NB4 (cell line): Measurements from ENCODE around the gene ATXN7.
A peak's percentile ranks its signal among the peaks of the same experiment; 100 is the strongest.

ENCODE experiments used
- DNase-seq: peaks from one replicate; pipeline ENCODE4 v3.0.0; 2010; ENCODE audit warnings: low read depth
- H3K4me3 ChIP-seq: one replicate; pipeline ENCODE4 v1.5.1; 2011; ENCODE audit warnings: mild to moderate bottlenecking, low read depth, low read length, moderate library complexity
- MYC ChIP-seq: IDR thresholded peaks from 2 replicates; pipeline ENCODE4 v1.6.1; 2011; ENCODE audit warnings: low read depth, low read length
- POLR2A ChIP-seq: IDR thresholded peaks from 2 replicates; pipeline ENCODE4 v1.6.1; 2011; ENCODE audit warnings: mild to moderate bottlenecking; ENCODE audit not compliant: insufficient read length; ENCODE audit errors: extremely low read depth
- TF ChIP-seq, protein P1 (sequence below): IDR thresholded peaks from 2 replicates; pipeline ENCODE4 v1.6.1; 2011; ENCODE audit warnings: low read depth, low read length
- TF ChIP-seq, protein P2 (sequence below): IDR thresholded peaks from one replicate; pipeline ENCODE4 v1.5.1; 2012; ENCODE audit warnings: low read depth, low read length

Gene ATXN7

DNA sequence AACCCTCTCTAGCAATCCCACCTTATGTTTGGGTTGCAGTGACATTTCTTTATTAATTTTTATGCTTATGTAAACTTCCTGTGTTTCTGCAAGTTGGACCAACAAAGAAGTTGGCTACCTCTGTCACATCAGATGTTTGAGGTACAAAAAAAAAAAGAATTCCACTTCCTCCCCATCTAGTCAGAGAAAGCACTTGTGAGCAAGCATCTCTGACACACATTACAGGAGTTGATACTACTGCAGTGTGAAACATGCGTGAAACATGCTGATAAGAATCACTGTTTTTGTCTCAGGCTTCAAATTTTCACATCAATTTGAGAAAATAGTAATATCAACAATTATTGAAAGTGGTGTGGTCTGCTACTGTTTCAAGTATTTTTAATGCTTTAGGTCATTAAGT lies 47.2 kb downstream of the ATXN7 start:
- H3K4me3 ChIP-seq: peak overlapping the region; percentile 66
- TF ChIP-seq, protein P1, sequence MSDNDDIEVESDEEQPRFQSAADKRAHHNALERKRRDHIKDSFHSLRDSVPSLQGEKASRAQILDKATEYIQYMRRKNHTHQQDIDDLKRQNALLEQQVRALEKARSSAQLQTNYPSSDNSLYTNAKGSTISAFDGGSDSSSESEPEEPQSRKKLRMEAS: no peak
- TF ChIP-seq MYC (no peak), POLR2A (no peak)
- TF ChIP-seq, protein P2, sequence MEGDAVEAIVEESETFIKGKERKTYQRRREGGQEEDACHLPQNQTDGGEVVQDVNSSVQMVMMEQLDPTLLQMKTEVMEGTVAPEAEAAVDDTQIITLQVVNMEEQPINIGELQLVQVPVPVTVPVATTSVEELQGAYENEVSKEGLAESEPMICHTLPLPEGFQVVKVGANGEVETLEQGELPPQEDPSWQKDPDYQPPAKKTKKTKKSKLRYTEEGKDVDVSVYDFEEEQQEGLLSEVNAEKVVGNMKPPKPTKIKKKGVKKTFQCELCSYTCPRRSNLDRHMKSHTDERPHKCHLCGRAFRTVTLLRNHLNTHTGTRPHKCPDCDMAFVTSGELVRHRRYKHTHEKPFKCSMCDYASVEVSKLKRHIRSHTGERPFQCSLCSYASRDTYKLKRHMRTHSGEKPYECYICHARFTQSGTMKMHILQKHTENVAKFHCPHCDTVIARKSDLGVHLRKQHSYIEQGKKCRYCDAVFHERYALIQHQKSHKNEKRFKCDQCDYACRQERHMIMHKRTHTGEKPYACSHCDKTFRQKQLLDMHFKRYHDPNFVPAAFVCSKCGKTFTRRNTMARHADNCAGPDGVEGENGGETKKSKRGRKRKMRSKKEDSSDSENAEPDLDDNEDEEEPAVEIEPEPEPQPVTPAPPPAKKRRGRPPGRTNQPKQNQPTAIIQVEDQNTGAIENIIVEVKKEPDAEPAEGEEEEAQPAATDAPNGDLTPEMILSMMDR: no peak
- peak; percentile 30 for DNase-seq

DNA sequence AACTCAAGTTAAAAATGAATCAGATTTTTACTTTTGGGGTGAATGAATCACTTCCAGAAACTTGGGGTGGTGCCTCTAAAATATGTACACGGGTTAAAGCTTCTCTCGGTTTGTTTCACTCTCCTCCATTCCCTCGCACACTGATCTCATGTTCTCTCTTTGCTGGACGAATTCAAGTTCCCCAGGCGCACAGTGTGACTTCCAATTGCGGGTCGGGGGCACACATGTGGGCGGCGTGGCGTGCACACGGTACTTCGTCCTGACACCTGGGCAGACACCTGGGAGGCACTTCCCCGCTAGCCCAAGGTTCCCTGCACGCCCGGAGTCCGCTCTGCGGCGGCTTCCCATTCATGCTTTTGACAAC lies 47.8 kb downstream of the ATXN7 start:
- no peak for DNase-seq
- peak overlapping the region; percentile 66 for H3K4me3 ChIP-seq
- TF ChIP-seq MYC (no peak), POLR2A (no peak)
- TF ChIP-seq, protein P1: no peak
- TF ChIP-seq, protein P2: no peak

DNA sequence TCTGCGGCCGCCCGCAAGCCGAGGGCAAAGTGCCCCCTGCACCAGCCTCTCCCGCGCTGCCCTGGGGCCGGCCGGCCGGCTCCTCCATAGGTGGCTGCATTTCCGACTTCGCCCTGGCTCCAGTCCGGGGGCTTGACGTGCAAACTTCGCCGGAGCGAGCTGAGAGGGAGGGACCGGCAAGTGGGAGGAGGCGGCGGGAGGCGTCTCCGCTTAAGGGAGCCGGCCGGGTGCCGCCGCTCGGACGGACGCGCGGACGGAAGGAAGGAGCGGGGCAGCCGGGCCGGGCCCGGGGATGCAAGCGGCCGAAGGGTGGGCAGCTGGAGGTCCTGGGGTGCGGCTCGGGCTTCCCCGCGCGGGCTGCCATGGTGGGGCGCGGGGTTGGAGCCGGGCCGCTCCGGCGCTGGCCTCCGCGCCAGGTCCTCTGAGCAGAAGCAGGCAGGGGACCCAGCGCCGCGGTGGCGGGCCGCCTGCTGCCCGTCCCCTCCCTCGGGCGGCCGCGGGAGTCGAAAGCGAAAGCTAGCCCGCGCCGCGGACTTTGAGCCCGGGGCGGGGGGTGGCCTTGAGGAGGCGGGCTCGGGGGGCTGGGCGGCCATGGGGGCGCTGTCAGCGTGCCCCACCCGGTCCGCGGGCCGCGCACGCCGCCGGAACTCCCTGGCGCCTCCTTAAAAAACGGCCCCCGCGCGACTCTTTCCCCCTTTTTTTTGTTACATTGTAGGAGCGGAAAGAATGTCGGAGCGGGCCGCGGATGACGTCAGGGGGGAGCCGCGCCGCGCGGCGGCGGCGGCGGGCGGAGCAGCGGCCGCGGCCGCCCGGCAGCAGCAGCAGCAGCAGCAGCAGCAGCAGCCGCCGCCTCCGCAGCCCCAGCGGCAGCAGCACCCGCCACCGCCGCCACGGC lies 48.5 kb downstream of the ATXN7 start, which contains the start of gene SCAANT1:
SCAANT1 (minus strand) TSS at position 511 of the 895 bp plus-strand sequence.
- peak within 1 kb of the TSS; percentile 66 for H3K4me3 ChIP-seq
- TF ChIP-seq, protein P1: peak; percentile 23; the same call in 1 of the 2 replicates
- TF ChIP-seq POLR2A (peak; percentile 23), MYC (peak; percentile 57)
- TF ChIP-seq, protein P2: no peak
- DNase-seq: peak; percentile 90

DNA sequence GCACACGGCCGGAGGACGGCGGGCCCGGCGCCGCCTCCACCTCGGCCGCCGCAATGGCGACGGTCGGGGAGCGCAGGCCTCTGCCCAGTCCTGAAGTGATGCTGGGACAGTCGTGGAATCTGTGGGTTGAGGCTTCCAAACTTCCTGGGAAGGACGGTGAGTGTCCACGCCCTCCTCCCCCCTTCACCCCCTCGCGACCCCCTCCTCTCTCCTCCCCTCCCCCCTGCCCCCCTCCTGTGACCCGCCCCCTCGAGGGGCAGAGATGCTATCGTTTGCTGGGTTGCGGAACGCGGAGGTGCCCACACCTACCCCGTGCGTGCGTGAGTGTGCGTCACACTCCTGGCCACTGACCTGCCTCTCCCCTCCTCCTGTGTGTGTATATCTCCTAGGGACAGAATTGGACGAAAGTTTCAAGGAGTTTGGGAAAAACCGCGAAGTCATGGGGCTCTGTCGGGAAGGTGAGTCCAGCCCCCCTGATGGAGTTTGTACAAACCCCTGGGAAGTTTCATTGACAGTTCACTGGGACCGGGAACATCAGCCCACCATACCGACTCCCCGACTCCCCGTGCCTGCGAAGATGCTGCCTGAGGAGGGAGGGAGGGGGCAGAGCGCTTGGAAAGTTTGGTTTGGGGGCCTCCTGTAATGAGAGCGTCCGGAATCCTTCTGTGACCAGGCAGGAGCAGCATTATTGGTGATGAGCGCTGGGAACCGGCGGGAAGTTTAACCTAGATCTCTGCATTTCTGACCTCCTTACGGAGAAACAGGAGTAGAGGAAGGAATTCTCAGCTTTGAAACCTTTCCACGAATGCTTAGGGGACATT lies 49.3 kb downstream of the ATXN7 start:
- DNase-seq: no peak

DNA sequence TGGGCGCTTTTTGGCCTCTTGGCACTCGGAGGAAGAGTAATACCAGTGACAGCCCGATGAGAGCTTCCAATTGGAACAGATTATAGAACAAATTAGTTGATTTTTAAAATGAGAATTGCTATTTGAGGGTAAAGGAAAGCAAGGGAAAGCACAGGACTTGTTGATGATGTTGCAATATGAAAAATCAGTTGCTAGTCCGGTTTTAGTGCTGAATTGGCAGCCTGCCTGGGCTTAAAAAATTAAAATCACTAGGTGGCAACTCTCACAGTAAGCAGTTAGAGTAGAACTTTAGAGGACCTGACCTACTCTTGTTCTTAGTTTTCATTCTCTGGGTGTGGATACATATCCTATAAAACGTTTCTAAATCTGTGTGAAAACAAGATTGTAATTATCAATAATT lies 50.6 kb downstream of the ATXN7 start:
- no peak overlapping the region for H3K4me3 ChIP-seq
- DNase-seq: no peak
- TF ChIP-seq MYC (no peak), POLR2A (no peak)
- TF ChIP-seq, protein P2: no peak
- TF ChIP-seq, protein P1: no peak

More for the DNA sequence above, 49.3 kb downstream of the ATXN7 start:
- TF ChIP-seq POLR2A (no peak), MYC (no peak)
- TF ChIP-seq, protein P1: no peak
- TF ChIP-seq, protein P2: no peak
- peak overlapping the region; percentile 59 for H3K4me3 ChIP-seq
